ENCODE results near the gene JPH3.

JPH3 gene

DNA sequence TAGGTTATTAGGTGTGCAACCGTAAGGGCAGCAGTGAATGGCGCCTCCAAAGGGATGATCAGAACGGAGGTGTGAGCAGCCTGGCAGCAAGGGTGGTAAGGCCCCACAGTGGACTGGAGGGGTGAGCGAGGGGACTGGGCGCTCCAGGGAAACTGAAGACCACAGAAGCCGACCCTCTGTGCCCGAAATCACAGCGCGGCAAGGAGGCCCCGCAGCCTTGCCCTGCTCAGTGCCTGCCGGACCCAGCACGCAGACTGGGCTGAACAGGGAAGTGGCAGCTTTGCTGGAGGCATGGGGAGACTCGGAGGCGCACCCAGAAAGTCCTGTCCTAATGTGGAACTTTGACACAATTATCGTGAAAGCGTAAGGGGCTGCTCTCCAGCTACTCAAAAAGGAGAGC lies 125.0 kb downstream of the JPH3 start:
- TF ChIP-seq, protein P1, sequence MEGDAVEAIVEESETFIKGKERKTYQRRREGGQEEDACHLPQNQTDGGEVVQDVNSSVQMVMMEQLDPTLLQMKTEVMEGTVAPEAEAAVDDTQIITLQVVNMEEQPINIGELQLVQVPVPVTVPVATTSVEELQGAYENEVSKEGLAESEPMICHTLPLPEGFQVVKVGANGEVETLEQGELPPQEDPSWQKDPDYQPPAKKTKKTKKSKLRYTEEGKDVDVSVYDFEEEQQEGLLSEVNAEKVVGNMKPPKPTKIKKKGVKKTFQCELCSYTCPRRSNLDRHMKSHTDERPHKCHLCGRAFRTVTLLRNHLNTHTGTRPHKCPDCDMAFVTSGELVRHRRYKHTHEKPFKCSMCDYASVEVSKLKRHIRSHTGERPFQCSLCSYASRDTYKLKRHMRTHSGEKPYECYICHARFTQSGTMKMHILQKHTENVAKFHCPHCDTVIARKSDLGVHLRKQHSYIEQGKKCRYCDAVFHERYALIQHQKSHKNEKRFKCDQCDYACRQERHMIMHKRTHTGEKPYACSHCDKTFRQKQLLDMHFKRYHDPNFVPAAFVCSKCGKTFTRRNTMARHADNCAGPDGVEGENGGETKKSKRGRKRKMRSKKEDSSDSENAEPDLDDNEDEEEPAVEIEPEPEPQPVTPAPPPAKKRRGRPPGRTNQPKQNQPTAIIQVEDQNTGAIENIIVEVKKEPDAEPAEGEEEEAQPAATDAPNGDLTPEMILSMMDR (IDR thresholded peaks at IDR 0.05; ENCODE audit: extremely low read depth, insufficient read depth, missing control alignments), result no peak
- DNase-seq (ENCODE audit: low spot score), result no peak
- in situ Hi-C loops (cut with MboI; ENCODE audit: low pct_unique_long_range_greater_than_20kb, low sequenced_read_pairs, unreplicated experiment), result no loop called here

DNA sequence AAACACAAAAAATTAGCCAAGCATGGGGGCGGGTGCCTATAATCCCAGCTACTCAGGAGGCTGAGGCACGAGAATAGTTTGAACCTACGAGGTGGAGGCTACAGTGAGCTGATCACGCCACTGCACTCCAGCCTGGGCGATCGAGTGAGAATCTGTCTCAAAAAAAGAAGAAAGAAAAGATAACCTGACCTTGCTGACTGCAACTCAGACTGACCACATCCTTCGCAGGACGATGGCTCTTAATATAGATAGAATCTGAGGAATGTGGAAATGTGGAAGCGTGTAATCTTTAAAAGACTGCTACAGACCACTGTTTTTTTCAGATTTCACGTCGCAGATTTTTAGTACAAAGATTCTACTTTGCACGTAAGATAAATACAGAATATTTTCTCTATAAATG lies 125.7 kb downstream of the JPH3 start:
- TF ChIP-seq, protein P1 (IDR thresholded peaks at IDR 0.05; ENCODE audit: extremely low read depth, insufficient read depth, missing control alignments), result no peak
- no peak for DNase-seq (ENCODE audit: low spot score)
- in situ Hi-C loops (cut with MboI; ENCODE audit: low pct_unique_long_range_greater_than_20kb, low sequenced_read_pairs, unreplicated experiment), result no loop called here

DNA sequence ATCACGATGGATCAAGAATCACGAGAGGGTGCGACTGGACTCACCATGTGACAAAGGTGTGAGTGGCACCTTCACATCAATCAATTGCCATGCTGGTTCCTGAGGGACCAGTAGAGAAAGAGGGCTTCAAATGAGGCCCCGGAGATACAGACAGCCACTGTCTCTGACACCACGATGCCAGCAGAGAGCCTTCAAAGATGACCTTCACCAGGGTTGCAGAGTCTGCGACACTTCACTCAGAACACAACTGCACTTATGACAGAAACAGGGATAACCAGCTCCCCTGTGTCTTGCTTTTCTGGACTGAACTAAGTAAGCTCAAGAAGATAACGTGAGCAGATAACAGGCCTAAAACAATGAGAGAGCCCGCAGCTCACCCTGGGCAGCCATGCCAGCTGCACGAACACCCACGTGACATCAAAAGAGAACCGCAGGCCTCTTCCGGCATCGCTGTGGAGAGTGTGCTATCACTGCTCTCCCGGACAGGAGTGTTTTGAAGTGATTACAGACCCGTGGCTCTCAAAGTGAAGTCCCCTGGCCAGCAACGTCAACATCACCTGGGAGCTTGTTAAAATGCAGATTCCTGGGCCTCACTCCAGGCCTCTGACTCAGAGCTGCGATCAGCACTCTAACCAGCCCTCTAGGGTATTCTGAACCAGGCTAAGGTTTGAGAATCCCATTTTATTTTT lies 127.1 kb downstream of the JPH3 start:
- no peak for DNase-seq (ENCODE audit: low spot score)
- in situ Hi-C loops (cut with MboI; ENCODE audit: low pct_unique_long_range_greater_than_20kb, low sequenced_read_pairs, unreplicated experiment), result no loop called here
- TF ChIP-seq, protein P1 (IDR thresholded peaks at IDR 0.05; ENCODE audit: extremely low read depth, insufficient read depth, missing control alignments), result no peak

DNA sequence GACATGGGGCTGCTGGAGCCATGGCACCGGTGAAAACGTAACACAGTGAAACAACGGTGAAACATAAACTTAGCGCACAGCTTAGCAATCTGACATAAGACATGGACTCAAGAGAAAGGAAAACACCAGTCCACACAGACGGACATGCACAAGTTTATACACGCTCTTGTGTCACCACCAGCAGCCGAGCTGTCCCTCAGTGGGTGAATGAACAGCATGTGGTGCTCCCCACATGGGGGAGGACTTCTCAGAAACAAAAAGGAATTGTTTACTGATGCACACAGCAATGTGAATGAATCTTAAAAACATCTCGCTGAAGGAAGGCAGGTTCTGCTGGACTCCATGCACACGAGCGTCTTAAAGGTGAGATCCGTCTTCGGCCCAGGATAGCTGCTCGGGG lies 129.3 kb downstream of the JPH3 start:
- TF ChIP-seq, protein P1 (IDR thresholded peaks at IDR 0.05; ENCODE audit: extremely low read depth, insufficient read depth, missing control alignments), result no peak
- DNase-seq (ENCODE audit: low spot score), result no peak
- in situ Hi-C loops (cut with MboI; ENCODE audit: low pct_unique_long_range_greater_than_20kb, low sequenced_read_pairs, unreplicated experiment), result no loop called here

DNA sequence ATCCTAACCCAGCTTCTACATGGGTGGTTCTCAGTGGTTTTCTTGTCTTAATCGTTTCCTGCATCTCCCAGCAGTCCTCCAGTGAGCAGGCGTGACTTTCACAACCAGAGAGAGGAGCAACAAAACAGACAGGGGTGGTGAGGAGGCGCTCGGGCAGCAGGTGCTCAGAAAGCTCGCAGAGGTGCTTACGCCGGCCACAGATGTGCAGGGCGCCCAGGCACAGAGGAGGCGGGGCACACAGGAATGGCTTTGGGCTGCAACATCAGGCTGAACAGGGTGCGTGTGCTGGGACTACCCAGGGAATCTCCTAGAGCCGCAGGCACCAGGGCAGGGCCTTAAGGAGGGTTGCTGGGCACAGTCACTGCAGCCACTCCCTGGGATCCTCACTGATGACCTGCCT lies 130.9 kb downstream of the JPH3 start:
- TF ChIP-seq, protein P1 (IDR thresholded peaks at IDR 0.05; ENCODE audit: extremely low read depth, insufficient read depth, missing control alignments), result no peak
- no peak for DNase-seq (ENCODE audit: low spot score)
- in situ Hi-C loops (cut with MboI; ENCODE audit: low pct_unique_long_range_greater_than_20kb, low sequenced_read_pairs, unreplicated experiment), result no loop called here

DNA sequence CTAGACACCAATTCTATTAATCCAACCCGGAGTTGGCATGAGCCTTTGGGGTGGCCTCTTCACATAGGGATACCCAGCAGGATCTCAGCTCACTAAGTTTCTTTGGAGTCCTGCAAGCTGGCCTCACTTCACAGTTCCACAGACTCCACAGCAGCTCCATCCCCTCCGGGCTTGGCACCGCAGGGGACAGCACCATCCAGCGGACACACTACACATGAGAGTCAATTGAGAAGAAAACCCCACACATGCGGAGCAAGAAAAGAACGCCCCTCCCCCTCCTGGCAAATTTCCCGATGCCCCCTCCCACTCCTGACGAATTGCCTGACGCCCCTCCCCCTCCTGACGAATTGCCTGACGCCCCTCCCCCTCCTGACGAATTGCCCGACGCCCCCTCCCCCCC lies 132.3 kb downstream of the JPH3 start:
- in situ Hi-C loops (cut with MboI; ENCODE audit: low pct_unique_long_range_greater_than_20kb, low sequenced_read_pairs, unreplicated experiment), result no loop called here
- DNase-seq (ENCODE audit: low spot score), result no peak
- TF ChIP-seq, protein P1 (IDR thresholded peaks at IDR 0.05; ENCODE audit: extremely low read depth, insufficient read depth, missing control alignments), result no peak
